Ramos (cell line): Measurements from ENCODE around the gene PADI4.

Experiments
- in situ Hi-C: fragments of 300-500 bp; cut with MboI; formaldehyde crosslinking; loops from one replicate; pipeline ENCODE4 v1.14.3; 2022; ENCODE audit warnings: low sequenced_read_pairs; ENCODE audit not compliant: unreplicated experiment

PADI4 gene

GRCh38 chr1:17346046-17346789 lies 38.2 kb downstream of the PADI4 start:
- in situ Hi-C loops, result no loop called here

GRCh38 chr1:17347769-17348592 lies 40.0 kb downstream of the PADI4 start:
- in situ Hi-C loops, result no loop called here

- in situ Hi-C loops, result no loop called here
Observed at GRCh38 chr1:17348593-17349234, 40.7 kb downstream of the PADI4 start.

GRCh38 chr1:17350083-17350482 lies 42.1 kb downstream of the PADI4 start:
- in situ Hi-C loops, result no loop called here

- in situ Hi-C loops, result no loop called here
Observed at GRCh38 chr1:17350928-17351446, 43.0 kb downstream of the PADI4 start.

- in situ Hi-C loops, result no loop called here
Observed at GRCh38 chr1:17351598-17352324, 43.8 kb downstream of the PADI4 start.

- in situ Hi-C loops, result no loop called here
Observed at GRCh38 chr1:17352419-17352909, 44.5 kb downstream of the PADI4 start.

GRCh38 chr1:17355898-17356297 lies 47.9 kb downstream of the PADI4 start:
- in situ Hi-C loops, result no loop called here

- in situ Hi-C loops, result no loop called here
Observed at GRCh38 chr1:17356387-17357026, 48.5 kb downstream of the PADI4 start.

- in situ Hi-C loops, result no loop called here
Observed at GRCh38 chr1:17358557-17358956, 50.6 kb downstream of the PADI4 start.

GRCh38 chr1:17359031-17359430 lies 51.0 kb downstream of the PADI4 start:
- in situ Hi-C loops, result no loop called here

GRCh38 chr1:17359808-17360207 lies 51.8 kb downstream of the PADI4 start:
- in situ Hi-C loops, result no loop called here

GRCh38 chr1:17360272-17360956 lies 52.4 kb downstream of the PADI4 start:
- in situ Hi-C loops, result no loop called here

GRCh38 chr1:17361687-17362086 lies 53.7 kb downstream of the PADI4 start:
- in situ Hi-C loops, result no loop called here

- in situ Hi-C loops, result no loop called here
Observed at GRCh38 chr1:17363351-17363750, 55.4 kb downstream of the PADI4 start.

GRCh38 chr1:17363771-17364170 lies 55.8 kb downstream of the PADI4 start:
- in situ Hi-C loops, result no loop called here

GRCh38 chr1:17365293-17365692 lies 57.3 kb downstream of the PADI4 start:
- in situ Hi-C loops, result no loop called here

GRCh38 chr1:17369466-17369865 lies 61.5 kb downstream of the PADI4 start:
- in situ Hi-C loops, result no loop called here

GRCh38 chr1:17370618-17371017 lies 62.6 kb downstream of the PADI4 start:
- in situ Hi-C loops, result no loop called here
